GM11168 (cell line): Measurements from ENCODE around the gene NAPB.

Experiments used
- in situ Hi-C: fragments of 300-500 bp; cut with MboI; formaldehyde crosslinking; loops from one replicate; pipeline ENCODE4 v1.12.0; 2022; ENCODE audit warnings: low sequenced_read_pairs; ENCODE audit not compliant: unreplicated experiment

NAPB gene

GRCh38 chr20:23325107-23325506 lies 96.2 kb downstream of the NAPB start:
- in situ Hi-C loops = loop anchor here (25.0 kb wide), 1 partner anchor 638 kb away; no protein-coding TSS in a partner anchor
